HFFc6 (cell line): Measurements from ENCODE around the gene CAPN5. TPM values are rescaled to one million over a fixed set of nuclear protein-coding genes. Genes with fewer than 3 reads are reported as not detected.

Source experiments
- DNase-seq: peaks from one replicate; pipeline ENCODE4 v3.0.0-alpha.2; 2018
- H3K27ac Mint-ChIP-seq: 2 replicates; pipeline ENCODE4 v1.8.0; 2020; ENCODE audit warnings: mild to moderate bottlenecking, mixed read lengths
- H3K27me3 Mint-ChIP-seq: 2 replicates; pipeline ENCODE4 v1.8.0; 2021; ENCODE audit warnings: mild to moderate bottlenecking, moderate library complexity, mixed read lengths; ENCODE audit not compliant: insufficient read depth
- H3K36me3 Mint-ChIP-seq: 2 replicates; pipeline ENCODE4 v1.8.0; 2021; ENCODE audit warnings: low read depth, mixed read lengths
- H3K4me1 Mint-ChIP-seq: 2 replicates; pipeline ENCODE4 v1.8.0; 2020; ENCODE audit warnings: low read depth, mixed read lengths
- H3K4me3 Mint-ChIP-seq: 2 replicates; pipeline ENCODE4 v1.8.0; 2020; ENCODE audit warnings: mild to moderate bottlenecking, moderate library complexity, mixed read lengths
- H3K9me3 Mint-ChIP-seq: 2 replicates; pipeline ENCODE4 v1.8.0; 2020; ENCODE audit warnings: mild to moderate bottlenecking, mixed read lengths
- CTCF ChIP-seq: fragments of 200-600 bp; sonication (generic); IDR thresholded peaks from 2 replicates; pipeline ENCODE4 v1.5.0; 2021; ENCODE audit warnings: antibody characterized with exemption, mild to moderate bottlenecking
- total RNA-seq, 6 experiments: library from RNA; stranded (reverse); fragmentation: NEBNext Ultra II Directional; extraction: Animal tissue kit (Norgen Biotek cat#: 25700); gene quantifications; 2 replicates in 1 of 6; 3 replicates in 5 of 6; pipeline ENCODE4 v1.2.3, GENCODE V29; 2021

Gene CAPN5
- total RNA-seq, 6 experiments from 2014 or later, result 20.7 to 32.7 (median 29.0) TPM

DNA sequence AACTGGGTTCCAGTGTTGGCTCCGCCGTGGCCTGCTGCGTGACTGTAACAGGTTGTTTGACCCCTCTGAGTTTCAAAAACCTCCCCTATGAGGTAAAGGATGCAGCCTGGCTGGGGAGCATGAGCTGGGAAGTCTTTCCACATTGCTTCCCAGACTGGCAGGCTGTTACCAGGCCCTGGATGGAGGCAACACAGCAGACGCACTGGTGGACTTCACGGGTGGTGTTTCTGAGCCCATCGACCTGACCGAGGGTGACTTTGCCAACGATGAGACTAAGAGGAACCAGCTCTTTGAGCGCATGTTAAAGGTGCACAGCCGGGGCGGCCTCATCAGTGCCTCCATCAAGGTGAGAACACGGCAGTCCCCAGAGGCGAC, 47.3 kb downstream of the CAPN5 start:
- peaks cover 39% of the 10 kb centered on the region for H3K4me1 Mint-ChIP-seq
- no peaks in the 10 kb centered on the region for H3K9me3 Mint-ChIP-seq
- no peak overlapping the region for H3K27ac Mint-ChIP-seq
- no peak for TF ChIP-seq CTCF
- peaks cover 1% of the 10 kb centered on the region for H3K27me3 Mint-ChIP-seq
- H3K4me3 Mint-ChIP-seq, result no peak overlapping the region
- no peaks in the 10 kb centered on the region for H3K36me3 Mint-ChIP-seq
- no peak for DNase-seq

GRCh38 chr11:77115181-77115611, 48.4 kb downstream of the CAPN5 start:
- Mint-ChIP-seq H3K27me3 (peaks cover 1% of the 10 kb centered on the region; the same call in 1 of the 2 replicates), H3K36me3 (no peaks in the 10 kb centered on the region), H3K27ac (no peak overlapping the region), H3K9me3 (no peaks in the 10 kb centered on the region), H3K4me3 (no peak overlapping the region), H3K4me1 (peaks cover 28% of the 10 kb centered on the region)
- TF ChIP-seq CTCF, result peak; percentile 68
- no peak for DNase-seq

GRCh38 chr11:77115956-77116355, 49.2 kb downstream of the CAPN5 start:
- no peak for TF ChIP-seq CTCF
- Mint-ChIP-seq H3K27me3 (peaks cover 1% of the 10 kb centered on the region; the same call in 1 of the 2 replicates), H3K4me1 (peaks cover 20% of the 10 kb centered on the region), H3K27ac (no peak overlapping the region), H3K4me3 (no peak overlapping the region), H3K9me3 (no peaks in the 10 kb centered on the region), H3K36me3 (peaks cover 6% of the 10 kb centered on the region; the same call in 1 of the 2 replicates)
- no peak for DNase-seq

GRCh38 chr11:77117492-77117891, 50.7 kb downstream of the CAPN5 start:
- Mint-ChIP-seq H3K4me3 (no peak overlapping the region), H3K27me3 (peaks cover 1% of the 10 kb centered on the region; the same call in 1 of the 2 replicates), H3K27ac (no peak overlapping the region), H3K9me3 (no peaks in the 10 kb centered on the region), H3K4me1 (peaks cover 8% of the 10 kb centered on the region), H3K36me3 (peaks cover 8% of the 10 kb centered on the region; the same call in 1 of the 2 replicates)
- TF ChIP-seq CTCF, result no peak
- no peak for DNase-seq

- Mint-ChIP-seq H3K27ac (no peak overlapping the region), H3K27me3 (peaks cover 1% of the 10 kb centered on the region; the same call in 1 of the 2 replicates), H3K4me1 (peaks cover 6% of the 10 kb centered on the region), H3K4me3 (no peak overlapping the region), H3K36me3 (peaks cover 8% of the 10 kb centered on the region; the same call in 1 of the 2 replicates), H3K9me3 (no peaks in the 10 kb centered on the region)
- TF ChIP-seq CTCF, result no peak
- DNase-seq, result no peak
Observed at GRCh38 chr11:77118086-77118485, 51.3 kb downstream of the CAPN5 start.

DNA sequence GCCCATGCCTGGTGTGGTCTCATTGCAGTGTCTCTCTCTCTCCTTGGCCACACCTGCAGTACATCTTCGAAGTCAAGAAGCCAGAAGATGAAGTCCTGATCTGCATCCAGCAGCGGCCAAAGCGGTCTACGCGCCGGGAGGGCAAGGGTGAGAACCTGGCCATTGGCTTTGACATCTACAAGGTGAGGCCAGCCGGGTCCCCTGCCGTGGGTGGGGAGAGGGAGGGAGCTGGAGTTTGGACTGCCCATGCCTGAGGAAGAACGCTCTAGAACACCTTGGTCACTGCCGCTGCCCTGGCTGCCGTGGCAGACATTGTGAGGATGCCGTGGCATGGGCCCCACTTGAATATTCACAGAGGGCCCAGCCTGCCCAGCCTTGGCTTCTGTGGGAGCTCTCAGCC, 52.2 kb downstream of the CAPN5 start:
- H3K4me1 Mint-ChIP-seq, result no peaks in the 10 kb centered on the region
- peaks cover 8% of the 10 kb centered on the region; the same call in 1 of the 2 replicates for H3K36me3 Mint-ChIP-seq
- no peak for TF ChIP-seq CTCF
- no peaks in the 10 kb centered on the region for H3K9me3 Mint-ChIP-seq
- no peak overlapping the region for H3K27ac Mint-ChIP-seq
- DNase-seq, result no peak
- H3K27me3 Mint-ChIP-seq, result peaks cover 1% of the 10 kb centered on the region; the same call in 1 of the 2 replicates
- H3K4me3 Mint-ChIP-seq, result no peak overlapping the region
